ENCODE results near the gene TPH1. TPM values are rescaled to one million over a fixed set of nuclear protein-coding genes. Genes with fewer than 3 reads are reported as not detected.

The TPH1 gene
- polyA plus RNA-seq, 3 donors, result 0.15 TPM; not detected in 2

DNA sequence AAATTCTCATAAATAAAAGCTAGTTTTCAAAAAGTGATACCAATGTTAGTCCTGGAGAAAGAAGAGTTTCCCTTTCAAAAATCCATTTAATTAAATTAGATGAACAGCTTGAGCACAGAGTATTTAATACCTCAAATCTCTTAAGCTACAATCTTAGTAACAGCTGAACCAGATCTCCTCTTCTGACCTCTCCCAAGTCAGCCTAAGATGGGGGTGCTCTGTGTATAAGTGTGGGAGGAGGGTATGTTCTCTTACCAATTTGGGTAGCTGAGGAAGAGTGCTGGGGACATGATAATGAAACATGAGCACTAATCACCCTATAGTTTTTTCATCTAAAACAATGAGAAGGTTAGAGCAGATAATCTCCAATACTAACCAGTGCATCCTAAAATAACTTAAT, 9.6 kb downstream of the TPH1 start:
- Histone ChIP-seq H3K9ac (ENCODE audit: insufficient read depth, low read length, poor library complexity, severe bottlenecking) (no peak overlapping the region), H3K9me3 (replicated peaks in 1 of 2; ENCODE audit: control insufficient read depth in 1 of 2, insufficient read depth in 1 of 2, low read length in 2 of 2) (no peaks in the 10 kb centered on the region), H4K20me1 (ENCODE audit: insufficient read depth, low read length) (no peaks in the 10 kb centered on the region), H3K79me2 (ENCODE audit: insufficient read depth, low read length) (no peaks in the 10 kb centered on the region), H3K27ac (ENCODE audit: low read depth in 1 of 2, low read length in 2 of 2) (no peak overlapping the region), H3K36me3 (replicated peaks in 1 of 2; ENCODE audit: control insufficient read depth in 1 of 2, insufficient read depth in 2 of 2, low read length in 2 of 2) (no peaks in the 10 kb centered on the region), H3K4me3 (replicated peaks in 1 of 3; ENCODE audit: low read depth in 2 of 3, low read length in 3 of 3) (no peak overlapping the region), H3K27me3 (ENCODE audit: control insufficient read depth in 2 of 2, insufficient read depth in 2 of 2, low read length in 2 of 2) (peaks cover 0 to 2% of the 10 kb centered on the region in 2 donors), H3K4me2 (replicated peaks; ENCODE audit: extremely low read depth, low read length, poor library complexity, severe bottlenecking) (no peak overlapping the region), H2AFZ (ENCODE audit: insufficient read depth, low read depth, low read length, poor library complexity, severe bottlenecking) (no peak overlapping the region), H3K4me1 (ENCODE audit: control insufficient read depth in 1 of 2, insufficient read depth in 2 of 2, low read length in 2 of 2) (no peaks in the 10 kb centered on the region)
- no peaks in the 10 kb centered on the region for H3K36me3 Mint-ChIP-seq
- H3K27ac Mint-ChIP-seq, result no peak overlapping the region
- intact Hi-C loops (cut with micrococcal nuclease), result no loop called here
- no peak overlapping the region for H3K4me3 Mint-ChIP-seq
- no peak for DNase-seq
- no peak for TF ChIP-seq CTCF (IDR thresholded peaks at IDR 0.05)
- no peaks in the 10 kb centered on the region for H3K9me3 Mint-ChIP-seq
- no peaks in the 10 kb centered on the region for H3K4me1 Mint-ChIP-seq
- H3K27me3 Mint-ChIP-seq (ENCODE audit: low read depth in 3 of 3), result peaks cover 0 to 3% (median 0%) of the 10 kb centered on the region in 3 donors

- 100% methylated on average over 2 of the region's 2 CpGs for WGBS (ENCODE audit: insufficient coverage)
- Mint-ChIP-seq H3K36me3 (no peaks in the 10 kb centered on the region), H3K27me3 (ENCODE audit: low read depth in 3 of 3) (peaks cover 0 to 3% (median 2%) of the 10 kb centered on the region in 3 donors), H3K4me1 (no peaks in the 10 kb centered on the region), H3K9me3 (no peaks in the 10 kb centered on the region), H3K27ac (no peak overlapping the region), H3K4me3 (no peak overlapping the region)
- Histone ChIP-seq H3K36me3 (replicated peaks in 1 of 2; ENCODE audit: control insufficient read depth in 1 of 2, insufficient read depth in 2 of 2, low read length in 2 of 2) (no peaks in the 10 kb centered on the region), H3K27me3 (ENCODE audit: control insufficient read depth in 2 of 2, insufficient read depth in 2 of 2, low read length in 2 of 2) (no peaks in the 10 kb centered on the region), H3K9ac (ENCODE audit: insufficient read depth, low read length, poor library complexity, severe bottlenecking) (no peak overlapping the region), H3K4me2 (replicated peaks; ENCODE audit: extremely low read depth, low read length, poor library complexity, severe bottlenecking) (no peak overlapping the region), H2AFZ (ENCODE audit: insufficient read depth, low read depth, low read length, poor library complexity, severe bottlenecking) (no peak overlapping the region), H3K9me3 (replicated peaks in 1 of 2; ENCODE audit: control insufficient read depth in 1 of 2, insufficient read depth in 1 of 2, low read length in 2 of 2) (no peaks in the 10 kb centered on the region), H3K4me3 (replicated peaks in 1 of 3; ENCODE audit: low read depth in 2 of 3, low read length in 3 of 3) (no peak overlapping the region), H4K20me1 (ENCODE audit: insufficient read depth, low read length) (no peaks in the 10 kb centered on the region), H3K4me1 (ENCODE audit: control insufficient read depth in 1 of 2, insufficient read depth in 2 of 2, low read length in 2 of 2) (no peaks in the 10 kb centered on the region), H3K27ac (ENCODE audit: low read depth in 1 of 2, low read length in 2 of 2) (no peak overlapping the region), H3K79me2 (ENCODE audit: insufficient read depth, low read length) (no peaks in the 10 kb centered on the region)
- intact Hi-C loops (cut with micrococcal nuclease), result no loop called here
- no peak for DNase-seq
- TF ChIP-seq CTCF (IDR thresholded peaks at IDR 0.05), result no peak
Measured at GRCh38 chr11:18027475-18027874, 18.6 kb downstream of the TPH1 start.

Measured in CD14-positive monocyte (primary cell).